BLaER1 treated with 17β-estradiol and CSF1 and Interleukin-3, amounts not matched to agents 10 nM and 100 nM (cell line): ENCODE data around the gene PCDHGA8.
"Not testable (repeated sequence)": the region's sequence is repeated elsewhere in the genome, so short reads cannot be mapped to it uniquely, and the experiment has no call there.

Source experiments
- H3K27ac ChIP-seq, 11 experiments: shearing (Covaris generic); formaldehyde crosslinking; 2 replicates each; pipeline ENCODE4 v1.8.1; 2022
- H3K27me3 ChIP-seq, 11 experiments: shearing (Covaris generic); formaldehyde crosslinking; 2 replicates each; pipeline ENCODE4 v1.8.1; 2022
- H3K36me3 ChIP-seq, 11 experiments: shearing (Covaris generic); formaldehyde crosslinking; 2 replicates each; pipeline ENCODE4 v1.8.1; 2022
- H3K4me1 ChIP-seq, 10 experiments: shearing (Covaris generic); formaldehyde crosslinking; 2 replicates each; pipeline ENCODE4 v1.8.1; 2022
- H3K4me2 ChIP-seq, 11 experiments: shearing (Covaris generic); formaldehyde crosslinking; 2 replicates each; pipeline ENCODE4 v1.8.1; 2022
- H3K4me3 ChIP-seq, 10 experiments: shearing (Covaris generic); formaldehyde crosslinking; 2 replicates each; pipeline ENCODE4 v1.8.1; 2022
- H3K9ac ChIP-seq, 11 experiments: shearing (Covaris generic); formaldehyde crosslinking; 2 replicates each; pipeline ENCODE4 v1.8.1; 2022
- H3K9me3 ChIP-seq, 11 experiments: shearing (Covaris generic); formaldehyde crosslinking; replicated peaks in 1 of 11; 2 replicates each; pipeline ENCODE4 v1.8.1; 2022
- H4K20me1 ChIP-seq, 11 experiments: shearing (Covaris generic); formaldehyde crosslinking; 2 replicates each; pipeline ENCODE4 v1.8.1; 2022
- Cebpa-rat ChIP-seq, 11 experiments: shearing (Covaris generic); IDR thresholded peaks; 2 replicates each; pipeline ENCODE4 v1.8.1; 2022

PCDHGA8 gene

GRCh38 chr5:141392429-141393198 is at the start of gene PCDHGA8:
Gene PCDHGA8, plus strand, starts transcription at chr5:141392633. Its CDS starts 181 bp downstream, at chr5:141392814.
- H3K4me3 ChIP-seq = 0 out of 20 replicates have a peak within 1 kb of the TSS, but pooled peaks of 1 of the 10 experiments have one; percentile 8
- peaks cover 0 to 14% (median 2%) of the 10 kb centered on the region in 10 experiments; a peak in 7 of 20 replicates for H3K4me1 ChIP-seq
- no peaks in the 10 kb centered on the region; a peak in 1 of 22 replicates for H3K27me3 ChIP-seq
- H3K36me3 ChIP-seq = peaks cover 0 to 5% (median 0%) of the 10 kb centered on the region in 11 experiments; a peak in 1 of 22 replicates
- H4K20me1 ChIP-seq = no peaks in the 10 kb centered on the region
- no peak for TF ChIP-seq Cebpa-rat (IDR thresholded peaks at IDR 0.05)
- H3K9ac ChIP-seq = no peak within 1 kb of the TSS
- no peak within 1 kb of the TSS for H3K4me2 ChIP-seq
- no peak within 1 kb of the TSS for H3K27ac ChIP-seq
- peaks cover 57 to 75% (median 66%) of the 10 kb centered on the region in 11 experiments for H3K9me3 ChIP-seq

GRCh38 chr5:141342773-141343172 is 49.7 kb upstream of the PCDHGA8 start:
- Histone ChIP-seq H3K36me3 (peaks cover 0 to 14% (median 0%) of the 10 kb centered on the region in 11 experiments; a peak in 5 of 22 replicates), H3K4me2 (no peak overlapping the region), H3K9me3 (peaks cover 94 to 100% (median 98%) of the 10 kb centered on the region in 11 experiments), H3K9ac (no peak overlapping the region), H3K4me3 (no peak overlapping the region), H3K4me1 (no peaks in the 10 kb centered on the region), H3K27me3 (no peaks in the 10 kb centered on the region), H3K27ac (no peak overlapping the region), H4K20me1 (no peaks in the 10 kb centered on the region)
- no peak for TF ChIP-seq Cebpa-rat (IDR thresholded peaks at IDR 0.05)

- H3K36me3 ChIP-seq = peaks cover 0 to 14% (median 0%) of the 10 kb centered on the region in 11 experiments; a peak in 5 of 22 replicates
- H3K4me1 ChIP-seq = no peaks in the 10 kb centered on the region
- no peaks in the 10 kb centered on the region for H3K27me3 ChIP-seq
- no peaks in the 10 kb centered on the region for H4K20me1 ChIP-seq
- H3K4me3 ChIP-seq = peak within 1 kb of the TSS in 1 of 10 experiments; percentile 9; a peak in 2 of 20 replicates
- no peak within 1 kb of the TSS for H3K9ac ChIP-seq
- no peak for TF ChIP-seq Cebpa-rat (IDR thresholded peaks at IDR 0.05)
- H3K9me3 ChIP-seq = peaks cover 87 to 100% (median 97%) of the 10 kb centered on the region in 11 experiments
- no peak within 1 kb of the TSS for H3K27ac ChIP-seq
- H3K4me2 ChIP-seq = no peak within 1 kb of the TSS
Measured at GRCh38 chr5:141343242-141343952, 49.0 kb upstream of the PCDHGA8 start, which contains the start of gene PCDHGA3. Gene PCDHGA3, plus strand, starts transcription at chr5:141343829. Its CDS starts 205 bp downstream, at chr5:141344034.

GRCh38 chr5:141343953-141344463 is 48.4 kb upstream of the PCDHGA8 start:
- peak overlapping the region in 1 of 10 experiments; percentile 9; a peak in 1 of 20 replicates for H3K4me3 ChIP-seq
- peaks cover 87 to 100% (median 97%) of the 10 kb centered on the region in 11 experiments for H3K9me3 ChIP-seq
- no peaks in the 10 kb centered on the region for H3K27me3 ChIP-seq
- no peaks in the 10 kb centered on the region for H4K20me1 ChIP-seq
- H3K4me1 ChIP-seq = no peaks in the 10 kb centered on the region
- no peak for TF ChIP-seq Cebpa-rat (IDR thresholded peaks at IDR 0.05)
- H3K36me3 ChIP-seq = peaks cover 0 to 11% (median 0%) of the 10 kb centered on the region in 11 experiments; a peak in 5 of 22 replicates
- H3K4me2 ChIP-seq = no peak overlapping the region
- H3K27ac ChIP-seq = no peak overlapping the region
- no peak overlapping the region for H3K9ac ChIP-seq

- peaks cover 84 to 100% (median 94%) of the 10 kb centered on the region in 11 experiments for H3K9me3 ChIP-seq
- TF ChIP-seq Cebpa-rat (IDR thresholded peaks at IDR 0.05) = no peak
- H3K27me3 ChIP-seq = no peaks in the 10 kb centered on the region
- H3K4me2 ChIP-seq = no peak overlapping the region
- H3K9ac ChIP-seq = no peak overlapping the region
- H3K27ac ChIP-seq = no peak overlapping the region
- H4K20me1 ChIP-seq = no peaks in the 10 kb centered on the region
- H3K36me3 ChIP-seq = peaks cover 0 to 7% (median 0%) of the 10 kb centered on the region in 11 experiments; a peak in 4 of 22 replicates
- H3K4me3 ChIP-seq = no peak overlapping the region; a peak in 1 of 20 replicates
- H3K4me1 ChIP-seq = no peaks in the 10 kb centered on the region
Measured at GRCh38 chr5:141345327-141345726, 47.1 kb upstream of the PCDHGA8 start.

GRCh38 chr5:141346017-141346416 is 46.4 kb upstream of the PCDHGA8 start:
- not testable (repeated sequence) for H3K4me1 ChIP-seq, H3K36me3 ChIP-seq, H3K4me2 ChIP-seq, H3K27me3 ChIP-seq, H3K27ac ChIP-seq, H3K9ac ChIP-seq, H4K20me1 ChIP-seq, H3K4me3 ChIP-seq
- H3K9me3 ChIP-seq = peaks cover 84 to 100% (median 94%) of the 10 kb centered on the region in 11 experiments

- Histone ChIP-seq H3K4me1 (no peaks in the 10 kb centered on the region), H3K9ac (no peak within 1 kb of the TSS), H3K27me3 (no peaks in the 10 kb centered on the region), H3K36me3 (peaks cover 0 to 3% (median 0%) of the 10 kb centered on the region in 11 experiments; a peak in 2 of 22 replicates), H4K20me1 (no peaks in the 10 kb centered on the region), H3K4me2 (no peak within 1 kb of the TSS), H3K9me3 (peaks cover 77 to 94% (median 85%) of the 10 kb centered on the region in 11 experiments), H3K4me3 (no peak within 1 kb of the TSS), H3K27ac (no peak within 1 kb of the TSS)
- TF ChIP-seq Cebpa-rat (IDR thresholded peaks at IDR 0.05) = no peak
Measured at GRCh38 chr5:141349917-141350619, 42.4 kb upstream of the PCDHGA8 start, which contains the start of gene PCDHGB1. Gene PCDHGB1, plus strand, starts transcription at chr5:141350099. Its CDS starts 162 bp downstream, at chr5:141350261.

- Histone ChIP-seq H3K9me3 (peaks cover 80 to 94% (median 87%) of the 10 kb centered on the region in 11 experiments), H3K4me2 (no peak overlapping the region), H3K9ac (no peak overlapping the region), H3K4me3 (no peak overlapping the region), H4K20me1 (no peaks in the 10 kb centered on the region), H3K27ac (no peak overlapping the region), H3K4me1 (no peaks in the 10 kb centered on the region), H3K27me3 (no peaks in the 10 kb centered on the region), H3K36me3 (peaks cover 0 to 5% (median 0%) of the 10 kb centered on the region in 11 experiments; a peak in 1 of 22 replicates)
- TF ChIP-seq Cebpa-rat (IDR thresholded peaks at IDR 0.05) = no peak
Measured at GRCh38 chr5:141351591-141351990, 40.8 kb upstream of the PCDHGA8 start.
